HEK293 (cell line): ENCODE data around the gene SLC35C1.

ENCODE experiments used
- BCL11A ChIP-seq: fragments of 450-650 bp; formaldehyde crosslinking; IDR thresholded peaks from 2 replicates; pipeline ENCODE4 v1.5.1; 2016; ENCODE audit warnings: low read depth, missing biosample characterization, missing genetic modification characterization
- GLIS1 ChIP-seq: fragments of 450-650 bp; formaldehyde crosslinking; IDR thresholded peaks from 2 replicates; pipeline ENCODE4 v1.5.1; 2016; ENCODE audit warnings: missing biosample characterization, missing genetic modification characterization
- GLIS2 ChIP-seq: fragments of 450-650 bp; formaldehyde crosslinking; IDR thresholded peaks from 2 replicates; pipeline ENCODE4 v1.5.1; 2016; ENCODE audit warnings: missing biosample characterization, missing genetic modification characterization
- HIC1 ChIP-seq: fragments of 450-650 bp; formaldehyde crosslinking; IDR thresholded peaks from 2 replicates; pipeline ENCODE4 v1.5.1; 2016; ENCODE audit warnings: missing biosample characterization, missing genetic modification characterization
- KLF16 ChIP-seq: fragments of 450-650 bp; formaldehyde crosslinking; IDR thresholded peaks from 2 replicates; pipeline ENCODE4 v1.5.1; 2017; ENCODE audit warnings: missing biosample characterization, missing genetic modification characterization
- KLF8 ChIP-seq: fragments of 450-650 bp; formaldehyde crosslinking; IDR thresholded peaks from 2 replicates; pipeline ENCODE4 v1.5.1; 2016; ENCODE audit warnings: missing biosample characterization, missing genetic modification characterization
- PRDM4 ChIP-seq: fragments of 450-650 bp; formaldehyde crosslinking; IDR thresholded peaks from 2 replicates; pipeline ENCODE4 v1.5.1; 2017; ENCODE audit warnings: missing biosample characterization, missing genetic modification characterization
- SP3 ChIP-seq: fragments of 450-650 bp; formaldehyde crosslinking; IDR thresholded peaks from 2 replicates; pipeline ENCODE4 v1.5.1; 2016; ENCODE audit warnings: missing biosample characterization, missing genetic modification characterization
- ZBTB1 ChIP-seq: fragments of 450-650 bp; formaldehyde crosslinking; IDR thresholded peaks from 2 replicates; pipeline ENCODE4 v1.5.1; 2016; ENCODE audit warnings: missing biosample characterization, missing genetic modification characterization
- ZBTB17 ChIP-seq: fragments of 450-650 bp; formaldehyde crosslinking; IDR thresholded peaks from 2 replicates; pipeline ENCODE4 v1.5.1; 2016; ENCODE audit warnings: missing biosample characterization, missing genetic modification characterization
- ZBTB8A ChIP-seq: fragments of 450-650 bp; formaldehyde crosslinking; IDR thresholded peaks from 2 replicates; pipeline ENCODE4 v1.5.1; 2016; ENCODE audit warnings: missing biosample characterization, missing genetic modification characterization
- ZFP69B ChIP-seq: fragments of 450-650 bp; formaldehyde crosslinking; IDR thresholded peaks from 2 replicates; pipeline ENCODE4 v1.5.1; 2016; ENCODE audit warnings: missing biosample characterization, missing genetic modification characterization
- ZNF132 ChIP-seq: fragments of 450-650 bp; formaldehyde crosslinking; IDR thresholded peaks from 2 replicates; pipeline ENCODE4 v1.5.1; 2017; ENCODE audit warnings: missing biosample characterization, missing genetic modification characterization, borderline replicate concordance
- ZNF169 ChIP-seq: fragments of 450-650 bp; formaldehyde crosslinking; IDR thresholded peaks from 2 replicates; pipeline ENCODE4 v1.5.1; 2016; ENCODE audit warnings: missing biosample characterization, missing genetic modification characterization
- ZNF2 ChIP-seq: fragments of 450-650 bp; formaldehyde crosslinking; IDR thresholded peaks from 2 replicates; pipeline ENCODE4 v1.5.1; 2016; ENCODE audit warnings: missing biosample characterization, missing genetic modification characterization
- ZNF626 ChIP-seq: fragments of 450-650 bp; sonication (Bioruptor Pico); formaldehyde crosslinking; IDR thresholded peaks from 2 replicates; pipeline ENCODE4 v1.5.1; 2018; ENCODE audit warnings: missing biosample characterization, missing genetic modification characterization, inconsistent platforms
- ZNF701 ChIP-seq: fragments of 450-650 bp; formaldehyde crosslinking; IDR thresholded peaks from 2 replicates; pipeline ENCODE4 v1.5.1; 2016; ENCODE audit warnings: missing biosample characterization, missing genetic modification characterization
- ZNF707 ChIP-seq: fragments of 450-650 bp; formaldehyde crosslinking; IDR thresholded peaks from 2 replicates; pipeline ENCODE4 v1.5.1; 2016; ENCODE audit warnings: missing biosample characterization, missing genetic modification characterization
- ZXDB ChIP-seq: fragments of 450-650 bp; formaldehyde crosslinking; IDR thresholded peaks from 2 replicates; pipeline ENCODE4 v1.5.1; 2016; ENCODE audit warnings: missing biosample characterization, missing genetic modification characterization
- TF ChIP-seq, protein P1 (sequence below): fragments of 450-650 bp; formaldehyde crosslinking; IDR thresholded peaks from 2 replicates; pipeline ENCODE4 v1.5.1; 2016; ENCODE audit warnings: missing biosample characterization, missing genetic modification characterization
- TF ChIP-seq, protein P2 (sequence below): fragments of 450-650 bp; formaldehyde crosslinking; IDR thresholded peaks from 2 replicates; pipeline ENCODE4 v1.5.1; 2016; ENCODE audit warnings: missing biosample characterization, missing genetic modification characterization
- TF ChIP-seq, protein P3 (sequence below): fragments of 450-650 bp; formaldehyde crosslinking; IDR thresholded peaks from 2 replicates; pipeline ENCODE4 v1.5.1; 2016; ENCODE audit warnings: missing biosample characterization, missing genetic modification characterization
- TF ChIP-seq, protein P4 (sequence below): IDR thresholded peaks from 2 replicates; pipeline ENCODE4 v1.6.1; 2011; ENCODE audit warnings: mild to moderate bottlenecking, low read depth, low read length, borderline replicate concordance
- TF ChIP-seq, protein P5 (sequence below): fragments of 450-650 bp; formaldehyde crosslinking; conservative IDR thresholded peaks from 2 replicates; pipeline ENCODE4 v1.5.1; 2016; ENCODE audit warnings: low read depth, missing biosample characterization, missing genetic modification characterization

SLC35C1 gene

DNA sequence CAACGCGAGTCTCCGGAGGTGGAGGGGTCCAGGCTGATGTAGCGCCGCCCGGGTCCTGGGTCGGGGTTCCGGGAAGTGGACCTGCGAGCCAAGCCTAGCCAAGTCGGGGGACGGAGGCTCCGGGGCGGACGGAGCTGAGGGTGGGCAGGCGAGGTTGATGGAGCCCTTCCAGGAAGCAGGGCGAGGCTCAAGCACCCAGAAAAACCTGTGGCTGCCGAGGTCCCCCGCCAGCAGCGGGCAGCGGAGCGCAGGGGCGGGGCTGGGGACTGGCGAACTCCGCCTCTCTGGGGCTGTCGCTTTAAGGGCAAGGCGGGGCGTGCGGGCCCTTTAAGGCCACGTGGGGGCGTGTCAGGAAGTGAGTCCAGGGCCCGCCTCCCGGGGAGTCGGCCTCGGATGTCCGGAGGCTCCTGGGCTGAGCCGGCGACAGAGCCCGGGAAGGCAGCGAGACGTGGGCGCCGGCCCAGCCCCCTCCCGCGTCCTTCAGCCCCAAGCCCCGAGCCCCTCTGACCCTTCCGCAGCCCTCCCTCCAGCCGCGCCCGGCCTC lies at the start of gene SLC35C1 (continued):
- TF ChIP-seq, protein P1, sequence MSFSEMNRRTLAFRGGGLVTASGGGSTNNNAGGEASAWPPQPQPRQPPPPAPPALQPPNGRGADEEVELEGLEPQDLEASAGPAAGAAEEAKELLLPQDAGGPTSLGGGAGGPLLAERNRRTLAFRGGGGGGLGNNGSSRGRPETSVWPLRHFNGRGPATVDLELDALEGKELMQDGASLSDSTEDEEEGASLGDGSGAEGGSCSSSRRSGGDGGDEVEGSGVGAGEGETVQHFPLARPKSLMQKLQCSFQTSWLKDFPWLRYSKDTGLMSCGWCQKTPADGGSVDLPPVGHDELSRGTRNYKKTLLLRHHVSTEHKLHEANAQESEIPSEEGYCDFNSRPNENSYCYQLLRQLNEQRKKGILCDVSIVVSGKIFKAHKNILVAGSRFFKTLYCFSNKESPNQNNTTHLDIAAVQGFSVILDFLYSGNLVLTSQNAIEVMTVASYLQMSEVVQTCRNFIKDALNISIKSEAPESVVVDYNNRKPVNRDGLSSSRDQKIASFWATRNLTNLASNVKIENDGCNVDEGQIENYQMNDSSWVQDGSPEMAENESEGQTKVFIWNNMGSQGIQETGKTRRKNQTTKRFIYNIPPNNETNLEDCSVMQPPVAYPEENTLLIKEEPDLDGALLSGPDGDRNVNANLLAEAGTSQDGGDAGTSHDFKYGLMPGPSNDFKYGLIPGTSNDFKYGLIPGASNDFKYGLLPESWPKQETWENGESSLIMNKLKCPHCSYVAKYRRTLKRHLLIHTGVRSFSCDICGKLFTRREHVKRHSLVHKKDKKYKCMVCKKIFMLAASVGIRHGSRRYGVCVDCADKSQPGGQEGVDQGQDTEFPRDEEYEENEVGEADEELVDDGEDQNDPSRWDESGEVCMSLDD (tag by site-specific recombination) = peak; percentile 75; the same call in 1 of the 2 replicates
- TF ChIP-seq KLF16 (tag by site-specific recombination) (peak; percentile 43; the same call in 1 of the 2 replicates), ZNF132 (no peak), PRDM4 (no peak), HIC1 (tag by site-specific recombination) (no peak), BCL11A (tag by site-specific recombination) (no peak), GLIS2 (0 out of 2 replicates have a peak, but pooled peaks have one; percentile 7), ZNF707 (tag by site-specific recombination) (no peak), GLIS1 (tag by site-specific recombination) (peak; percentile 57), ZBTB8A (peak; percentile 74), ZNF169 (tag by site-specific recombination) (no peak), ZXDB (tag by site-specific recombination) (no peak), SP3 (peak; percentile 90), ZBTB17 (tag by site-specific recombination) (no peak), ZNF626 (tag by site-specific recombination) (no peak), ZBTB1 (tag by site-specific recombination) (no peak), ZFP69B (tag by site-specific recombination) (no peak), KLF8 (tag by site-specific recombination) (peak; percentile 78), ZNF701 (tag by site-specific recombination) (no peak), ZNF2 (tag by site-specific recombination) (no peak)
- TF ChIP-seq, protein P2, sequence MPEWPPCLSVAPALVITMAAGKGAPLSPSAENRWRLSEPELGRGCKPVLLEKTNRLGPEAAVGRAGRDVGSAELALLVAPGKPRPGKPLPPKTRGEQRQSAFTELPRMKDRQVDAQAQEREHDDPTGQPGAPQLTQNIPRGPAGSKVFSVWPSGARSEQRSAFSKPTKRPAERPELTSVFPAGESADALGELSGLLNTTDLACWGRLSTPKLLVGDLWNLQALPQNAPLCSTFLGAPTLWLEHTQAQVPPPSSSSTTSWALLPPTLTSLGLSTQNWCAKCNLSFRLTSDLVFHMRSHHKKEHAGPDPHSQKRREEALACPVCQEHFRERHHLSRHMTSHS = no peak
- TF ChIP-seq, protein P3, sequence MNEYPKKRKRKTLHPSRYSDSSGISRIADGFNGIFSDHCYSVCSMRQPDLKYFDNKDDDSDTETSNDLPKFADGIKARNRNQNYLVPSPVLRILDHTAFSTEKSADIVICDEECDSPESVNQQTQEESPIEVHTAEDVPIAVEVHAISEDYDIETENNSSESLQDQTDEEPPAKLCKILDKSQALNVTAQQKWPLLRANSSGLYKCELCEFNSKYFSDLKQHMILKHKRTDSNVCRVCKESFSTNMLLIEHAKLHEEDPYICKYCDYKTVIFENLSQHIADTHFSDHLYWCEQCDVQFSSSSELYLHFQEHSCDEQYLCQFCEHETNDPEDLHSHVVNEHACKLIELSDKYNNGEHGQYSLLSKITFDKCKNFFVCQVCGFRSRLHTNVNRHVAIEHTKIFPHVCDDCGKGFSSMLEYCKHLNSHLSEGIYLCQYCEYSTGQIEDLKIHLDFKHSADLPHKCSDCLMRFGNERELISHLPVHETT (tag by site-specific recombination) = no peak
- TF ChIP-seq, protein P4, sequence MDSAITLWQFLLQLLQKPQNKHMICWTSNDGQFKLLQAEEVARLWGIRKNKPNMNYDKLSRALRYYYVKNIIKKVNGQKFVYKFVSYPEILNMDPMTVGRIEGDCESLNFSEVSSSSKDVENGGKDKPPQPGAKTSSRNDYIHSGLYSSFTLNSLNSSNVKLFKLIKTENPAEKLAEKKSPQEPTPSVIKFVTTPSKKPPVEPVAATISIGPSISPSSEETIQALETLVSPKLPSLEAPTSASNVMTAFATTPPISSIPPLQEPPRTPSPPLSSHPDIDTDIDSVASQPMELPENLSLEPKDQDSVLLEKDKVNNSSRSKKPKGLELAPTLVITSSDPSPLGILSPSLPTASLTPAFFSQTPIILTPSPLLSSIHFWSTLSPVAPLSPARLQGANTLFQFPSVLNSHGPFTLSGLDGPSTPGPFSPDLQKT = no peak
- TF ChIP-seq, protein P5, sequence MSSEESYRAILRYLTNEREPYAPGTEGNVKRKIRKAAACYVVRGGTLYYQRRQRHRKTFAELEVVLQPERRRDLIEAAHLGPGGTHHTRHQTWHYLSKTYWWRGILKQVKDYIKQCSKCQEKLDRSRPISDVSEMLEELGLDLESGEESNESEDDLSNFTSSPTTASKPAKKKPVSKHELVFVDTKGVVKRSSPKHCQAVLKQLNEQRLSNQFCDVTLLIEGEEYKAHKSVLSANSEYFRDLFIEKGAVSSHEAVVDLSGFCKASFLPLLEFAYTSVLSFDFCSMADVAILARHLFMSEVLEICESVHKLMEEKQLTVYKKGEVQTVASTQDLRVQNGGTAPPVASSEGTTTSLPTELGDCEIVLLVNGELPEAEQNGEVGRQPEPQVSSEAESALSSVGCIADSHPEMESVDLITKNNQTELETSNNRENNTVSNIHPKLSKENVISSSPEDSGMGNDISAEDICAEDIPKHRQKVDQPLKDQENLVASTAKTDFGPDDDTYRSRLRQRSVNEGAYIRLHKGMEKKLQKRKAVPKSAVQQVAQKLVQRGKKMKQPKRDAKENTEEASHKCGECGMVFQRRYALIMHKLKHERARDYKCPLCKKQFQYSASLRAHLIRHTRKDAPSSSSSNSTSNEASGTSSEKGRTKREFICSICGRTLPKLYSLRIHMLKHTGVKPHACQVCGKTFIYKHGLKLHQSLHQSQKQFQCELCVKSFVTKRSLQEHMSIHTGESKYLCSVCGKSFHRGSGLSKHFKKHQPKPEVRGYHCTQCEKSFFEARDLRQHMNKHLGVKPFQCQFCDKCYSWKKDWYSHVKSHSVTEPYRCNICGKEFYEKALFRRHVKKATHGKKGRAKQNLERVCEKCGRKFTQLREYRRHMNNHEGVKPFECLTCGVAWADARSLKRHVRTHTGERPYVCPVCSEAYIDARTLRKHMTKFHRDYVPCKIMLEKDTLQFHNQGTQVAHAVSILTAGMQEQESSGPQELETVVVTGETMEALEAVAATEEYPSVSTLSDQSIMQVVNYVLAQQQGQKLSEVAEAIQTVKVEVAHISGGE (tag by site-specific recombination) = peak; percentile 36
